ENCODE measurements around the gene PHC2.

Gene PHC2

GRCh38 chr1:33430692-33431593 is at the start of gene PHC2:
PHC2 (minus strand) TSS chr1:33431095; CDS start chr1:33375539, 55,556 bp downstream.
- peak; percentile 79 to 90 for DNase-seq (ENCODE audit: low read depth in 2 of 2)

GRCh38 chr1:33477451-33477850 is 46.6 kb upstream of the PHC2 start:
- DNase-seq (ENCODE audit: low read depth in 2 of 2), result no peak

- no peak for DNase-seq (ENCODE audit: low read depth in 2 of 2)
Measured at GRCh38 chr1:33473900-33474299, 43.0 kb upstream of the PHC2 start.

- peak; percentile 73 to 77 for DNase-seq (ENCODE audit: low read depth in 2 of 2)
Measured at GRCh38 chr1:33472269-33472980, 41.5 kb upstream of the PHC2 start, which contains the start of gene ZSCAN20. ZSCAN20 (plus strand) TSS chr1:33472645; CDS start chr1:33479289, 6,644 bp downstream.

- DNase-seq (ENCODE audit: low read depth in 2 of 2), result no peak
Measured at GRCh38 chr1:33471416-33471815, 40.5 kb upstream of the PHC2 start.

- peak; percentile 37 to 38 for DNase-seq (ENCODE audit: low read depth in 2 of 2)
Measured at GRCh38 chr1:33470495-33471012, 39.7 kb upstream of the PHC2 start.

GRCh38 chr1:33469691-33470090 is 38.8 kb upstream of the PHC2 start:
- DNase-seq (ENCODE audit: low read depth in 2 of 2), result no peak

- DNase-seq (ENCODE audit: low read depth in 2 of 2), result no peak
Measured at GRCh38 chr1:33468967-33469366, 38.1 kb upstream of the PHC2 start.

- no peak for DNase-seq (ENCODE audit: low read depth in 2 of 2)
Measured at GRCh38 chr1:33468531-33468930, 37.6 kb upstream of the PHC2 start.

- DNase-seq (ENCODE audit: low read depth in 2 of 2), result no peak
Measured at GRCh38 chr1:33468011-33468410, 37.1 kb upstream of the PHC2 start.

- no peak for DNase-seq (ENCODE audit: low read depth in 2 of 2)
Measured at GRCh38 chr1:33466159-33466558, 35.3 kb upstream of the PHC2 start.

GRCh38 chr1:33465316-33465715 is 34.4 kb upstream of the PHC2 start:
- no peak for DNase-seq (ENCODE audit: low read depth in 2 of 2)

- no peak for DNase-seq (ENCODE audit: low read depth in 2 of 2)
Measured at GRCh38 chr1:33464552-33464951, 33.7 kb upstream of the PHC2 start.

GRCh38 chr1:33462405-33463164 is 31.7 kb upstream of the PHC2 start:
- DNase-seq (ENCODE audit: low read depth in 2 of 2), result no peak

GRCh38 chr1:33460947-33461629 is 30.2 kb upstream of the PHC2 start:
- DNase-seq (ENCODE audit: low read depth in 2 of 2), result no peak

GRCh38 chr1:33460144-33460543 is 29.2 kb upstream of the PHC2 start:
- DNase-seq (ENCODE audit: low read depth in 2 of 2), result no peak

GRCh38 chr1:33459691-33460090 is 28.8 kb upstream of the PHC2 start:
- no peak for DNase-seq (ENCODE audit: low read depth in 2 of 2)

- DNase-seq (ENCODE audit: low read depth in 2 of 2), result no peak
Measured at GRCh38 chr1:33456502-33456886, 25.6 kb upstream of the PHC2 start.

- DNase-seq (ENCODE audit: low read depth in 2 of 2), result no peak
Measured at GRCh38 chr1:33455539-33456501, 24.9 kb upstream of the PHC2 start.

GRCh38 chr1:33454646-33455282 is 23.9 kb upstream of the PHC2 start:
- no peak for DNase-seq (ENCODE audit: low read depth in 2 of 2)

Data from stimulated activated CD4-positive, alpha-beta T cell treated with anti-CD3 and anti-CD28 coated beads, Interleukin-1b, Interleukin-23, amount 100 ng/mL, for 4 hours (primary cell).